GM12878 (cell line): Measurements from ENCODE around the gene EIF5. TPM values are rescaled to one million over a fixed set of nuclear protein-coding genes. Genes with fewer than 3 reads are reported as not detected.

Experiments used
- ATAC-seq: fragments of 200-7000 bp; cut with Tn5 transposase; 3 replicates; pipeline ENCODE4 v1.9.1; 2020; ENCODE audit warnings: mild to moderate bottlenecking, moderate library complexity
- BruUV-seq: library from RNA; stranded (reverse); fragments of 400-500 nt; replicated peaks from 2 replicates; lab custom pipeline; 2021; lab: Mats Ljungman, UMichigan
- CTCF ChIA-PET: fragments of 300-600 bp; sonication (Branson Sonifier 250); formaldehyde crosslinking; extraction: SDS; loops from one replicate; lab custom pipeline; 2021; ENCODE audit warnings: inconsistent platforms; lab: Yijun Ruan, JAX
- POLR2A ChIA-PET: fragments of 350-600 bp; formaldehyde crosslinking; extraction: SDS; loops from one replicate; lab custom pipeline; 2021; ENCODE audit warnings: inconsistent platforms; lab: Charles Lee
- RAD21 ChIA-PET: fragments of 300-600 bp; sonication (Branson Sonifier 250); formaldehyde crosslinking; loops from one replicate; lab custom pipeline; 2023; ENCODE audit warnings: antibody characterized with exemption; ENCODE audit not compliant: unreplicated experiment; lab: Charles Lee
- SMC1A ChIA-PET: fragments of 300-600 bp; sonication (Branson Sonifier 250); formaldehyde crosslinking; loops from one replicate; lab custom pipeline; 2023; ENCODE audit not compliant: unreplicated experiment, uncharacterized antibody; lab: Charles Lee
- DNase-seq: peaks from one replicate; pipeline ENCODE4 v3.0.0-alpha.2; 2011; ENCODE audit warnings: low read depth, low spot score
- FAIRE-seq: peaks from 3 replicates; lab custom pipeline; 2011; peaks lifted over from hg19 to GRCh38; lab: Jason Lieb, UNC
- H2AFZ ChIP-seq: 2 replicates; pipeline ENCODE4 v1.6.0; 2011; ENCODE audit warnings: low read depth, low read length, control low read depth; ENCODE audit not compliant: control insufficient read depth
- H3K27ac ChIP-seq: 2 replicates; pipeline ENCODE4 v1.5.1; 2011; ENCODE audit warnings: control low read depth; ENCODE audit not compliant: control insufficient read depth, insufficient read depth
- H3K27me3 ChIP-seq, 2 experiments: replicated peaks in 1 of 2; 2 replicates each; pipeline versions ENCODE4 v1.6.0 to v1.6.1; 2011; ENCODE audit warnings: low read length in 1 of 2; ENCODE audit not compliant: control insufficient read depth in 2 of 2, insufficient read depth in 2 of 2
- H3K36me3 ChIP-seq, 2 experiments: 2 replicates each; pipeline ENCODE4 v1.5.1; 2011; ENCODE audit warnings: low read length in 1 of 2; ENCODE audit not compliant: control insufficient read depth in 2 of 2, insufficient read depth in 2 of 2
- H3K4me1 ChIP-seq: 2 replicates; pipeline ENCODE4 v1.6.1; 2011; ENCODE audit warnings: mild to moderate bottlenecking, low read length, moderate library complexity, mixed read lengths; ENCODE audit not compliant: control insufficient read depth, insufficient read depth
- H3K4me2 ChIP-seq: 2 replicates; pipeline ENCODE4 v1.6.0; 2011; ENCODE audit warnings: control low read depth; ENCODE audit not compliant: control insufficient read depth, insufficient read depth
- H3K4me3 ChIP-seq: fragments of 200-600 bp; sonication (generic); 2 replicates; pipeline ENCODE4 v1.5.1; 2016
- H3K79me2 ChIP-seq: 2 replicates; pipeline ENCODE4 v1.6.0; 2011; ENCODE audit warnings: low read length; ENCODE audit not compliant: control insufficient read depth, insufficient read depth
- H3K9ac ChIP-seq: 2 replicates; pipeline ENCODE4 v1.8.0; 2011; ENCODE audit warnings: low read length, control low read depth, mixed read lengths; ENCODE audit not compliant: control insufficient read depth, insufficient read depth
- H3K9me3 ChIP-seq: replicated peaks from 3 replicates; pipeline ENCODE4 v1.5.1; 2011; ENCODE audit warnings: mild to moderate bottlenecking, low read length; ENCODE audit not compliant: control insufficient read depth, insufficient read depth
- H4K20me1 ChIP-seq: 2 replicates; pipeline ENCODE4 v1.6.0; 2011; ENCODE audit not compliant: control insufficient read depth, insufficient read depth
- ATF2 ChIP-seq: IDR thresholded peaks from 2 replicates; pipeline ENCODE4 v1.6.1; 2012; ENCODE audit warnings: low read length, inconsistent platforms
- KLF5 ChIP-seq: fragments of 450-650 bp; IDR thresholded peaks from 2 replicates; pipeline ENCODE4 v1.6.1; 2014; ENCODE audit warnings: mild to moderate bottlenecking; ENCODE audit not compliant: partially characterized antibody
- MEF2B ChIP-seq: fragments of 450-650 bp; IDR thresholded peaks from 2 replicates; pipeline ENCODE4 v1.6.1; 2018; ENCODE audit warnings: mild to moderate bottlenecking, moderate library complexity; ENCODE audit not compliant: partially characterized antibody, poor library complexity, severe bottlenecking
- MTA2 ChIP-seq: fragments of 450-650 bp; IDR thresholded peaks from 2 replicates; pipeline ENCODE4 v1.6.1; 2016; ENCODE audit warnings: low read depth, mild to moderate bottlenecking, moderate library complexity
- MYC ChIP-seq: IDR thresholded peaks from 2 replicates; pipeline ENCODE4 v1.6.1; 2011; ENCODE audit warnings: mild to moderate bottlenecking, low read length, moderate library complexity, inconsistent platforms; ENCODE audit not compliant: insufficient read depth, insufficient replicate concordance, insufficient read length, severe bottlenecking
- NBN ChIP-seq: fragments of 450-650 bp; IDR thresholded peaks from 2 replicates; pipeline ENCODE4 v1.6.1; 2016
- POLR2AphosphoS5 ChIP-seq: IDR thresholded peaks from 2 replicates; pipeline ENCODE4 v1.6.1; 2011; ENCODE audit warnings: mild to moderate bottlenecking, low read length, inconsistent platforms
- RFX5 ChIP-seq: IDR thresholded peaks from 2 replicates; pipeline ENCODE4 v1.6.1; 2011; ENCODE audit warnings: low read depth, low read length, improper control_type of control experiment
- SPI1 ChIP-seq: IDR thresholded peaks from 2 replicates; pipeline ENCODE4 v1.6.1; 2011; ENCODE audit warnings: low read depth, mild to moderate bottlenecking, low read length, moderate library complexity, borderline replicate concordance; ENCODE audit not compliant: insufficient read depth
- ZZZ3 ChIP-seq: IDR thresholded peaks from 2 replicates; pipeline ENCODE4 v1.6.1; 2011; ENCODE audit warnings: low read depth; ENCODE audit not compliant: control insufficient read depth, insufficient read length
- WGBS: methylation state at CpG from one replicate; pipeline ENCODE4 v1.1.6; 2016; ENCODE audit warnings: low lambda C conversion rate; ENCODE audit not compliant: insufficient replicate concordance, insufficient coverage; ENCODE audit errors: missing lambda C conversion rate; 5-methylcytosine and 5-hydroxymethylcytosine counted together
- in situ Hi-C: fragments of 300-500 bp; cut with MboI; formaldehyde crosslinking; loops from 9 replicates; pipeline ENCODE4 v1.14.3; 2018; ENCODE audit warnings: mixed read lengths
- intact Hi-C: fragments of 100-400 bp; cut with micrococcal nuclease; formaldehyde crosslinking; loops from one replicate; pipeline ENCODE4 v1.14.2; 2022; ENCODE audit not compliant: unreplicated experiment
- polyA plus RNA-seq, 11 experiments: library from polyadenylated mRNA; depleted of rRNA in 4 of 11; unstranded in 6 of 11; stranded (reverse) in 5 of 11; fragments of >200 nt; fragmentation: Nextera tagmentation in 4 of 11; fragmentation: Illumina TruSeq in 1 of 11; extraction: Ambion mirVana in 4 of 11; extraction: Trizol in 1 of 11; gene quantifications; 1 replicate in 1 of 11; 2 replicates in 10 of 11; pipeline versions ENCODE4 v1.2.1 to v1.2.3, GENCODE V29; 2011 to 2016; ENCODE audit warnings: inconsistent platforms in 2 of 11, missing spikeins in 2 of 11, low read depth in 1 of 11
- total RNA-seq, 4 experiments: library from RNA; depleted of rRNA in 3 of 4; stranded (reverse); fragments of >200 nt in 3 of 4; fragmentation: Illumina TruSeq in 1 of 4; extraction: Trizol in 1 of 4; gene quantifications; 2 replicates each; pipeline versions ENCODE4 v1.2.1 to v1.2.3, GENCODE V29; 2013 to 2021
- TF ChIP-seq, protein P1 (sequence below): IDR thresholded peaks from 2 replicates; pipeline ENCODE4 v1.6.1; 2012; ENCODE audit warnings: mild to moderate bottlenecking, low read depth, low read length

The EIF5 gene
- total and polyA plus RNA-seq, 10 of the 15 experiments (the other 5 are each of a cell fraction or from before 2014, with no cell fraction given): 51.2 to 360 (median 115) TPM

- H3K27ac ChIP-seq: no peak overlapping the region
- intact Hi-C loops: no loop called here
- no peak overlapping the region for H2AFZ ChIP-seq
- ChIA-PET SMC1A (no interaction called here), POLR2A (no interaction called here), CTCF (interaction anchor here (1.8 kb wide), 1 partner anchor 210 kb away, joined by 4 read pairs; no protein-coding TSS in a partner anchor)
- no TSS peak for BruUV-seq
- peaks cover 18% of the 10 kb centered on the region for H3K4me1 ChIP-seq
- no peak overlapping the region for H3K4me3 ChIP-seq
- no peak overlapping the region for H3K4me2 ChIP-seq
- 63% methylated on average over 14 of the region's 14 CpGs for whole genome bisulfite sequencing
- H3K9ac ChIP-seq: no peak overlapping the region
- no peaks in the 10 kb centered on the region for H3K36me3 ChIP-seq
- no peak for FAIRE-seq
- no peaks in the 10 kb centered on the region for H3K9me3 ChIP-seq
- H3K27me3 ChIP-seq: peaks cover 0 to 1% of the 10 kb centered on the region in 2 experiments; a peak in 2 of 4 replicates
- no peaks in the 10 kb centered on the region for H3K79me2 ChIP-seq
- in situ Hi-C loops: no loop called here
- no peak for TF ChIP-seq MEF2B
- no peak for TF ChIP-seq MYC
- TF ChIP-seq, protein P1, sequence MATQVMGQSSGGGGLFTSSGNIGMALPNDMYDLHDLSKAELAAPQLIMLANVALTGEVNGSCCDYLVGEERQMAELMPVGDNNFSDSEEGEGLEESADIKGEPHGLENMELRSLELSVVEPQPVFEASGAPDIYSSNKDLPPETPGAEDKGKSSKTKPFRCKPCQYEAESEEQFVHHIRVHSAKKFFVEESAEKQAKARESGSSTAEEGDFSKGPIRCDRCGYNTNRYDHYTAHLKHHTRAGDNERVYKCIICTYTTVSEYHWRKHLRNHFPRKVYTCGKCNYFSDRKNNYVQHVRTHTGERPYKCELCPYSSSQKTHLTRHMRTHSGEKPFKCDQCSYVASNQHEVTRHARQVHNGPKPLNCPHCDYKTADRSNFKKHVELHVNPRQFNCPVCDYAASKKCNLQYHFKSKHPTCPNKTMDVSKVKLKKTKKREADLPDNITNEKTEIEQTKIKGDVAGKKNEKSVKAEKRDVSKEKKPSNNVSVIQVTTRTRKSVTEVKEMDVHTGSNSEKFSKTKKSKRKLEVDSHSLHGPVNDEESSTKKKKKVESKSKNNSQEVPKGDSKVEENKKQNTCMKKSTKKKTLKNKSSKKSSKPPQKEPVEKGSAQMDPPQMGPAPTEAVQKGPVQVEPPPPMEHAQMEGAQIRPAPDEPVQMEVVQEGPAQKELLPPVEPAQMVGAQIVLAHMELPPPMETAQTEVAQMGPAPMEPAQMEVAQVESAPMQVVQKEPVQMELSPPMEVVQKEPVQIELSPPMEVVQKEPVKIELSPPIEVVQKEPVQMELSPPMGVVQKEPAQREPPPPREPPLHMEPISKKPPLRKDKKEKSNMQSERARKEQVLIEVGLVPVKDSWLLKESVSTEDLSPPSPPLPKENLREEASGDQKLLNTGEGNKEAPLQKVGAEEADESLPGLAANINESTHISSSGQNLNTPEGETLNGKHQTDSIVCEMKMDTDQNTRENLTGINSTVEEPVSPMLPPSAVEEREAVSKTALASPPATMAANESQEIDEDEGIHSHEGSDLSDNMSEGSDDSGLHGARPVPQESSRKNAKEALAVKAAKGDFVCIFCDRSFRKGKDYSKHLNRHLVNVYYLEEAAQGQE: no peak
- TF ChIP-seq ZZZ3: no peak
- TF ChIP-seq MTA2: no peak
- TF ChIP-seq ATF2: no peak
- no peak for TF ChIP-seq NBN
- no peak for TF ChIP-seq KLF5
- no peak for TF ChIP-seq RFX5
- TF ChIP-seq POLR2AphosphoS5: no peak
- TF ChIP-seq SPI1: no peak
- TF ChIP-seq, all 136 proteins: peak for 0
- no peak for DNase-seq
- no peak for ATAC-seq
- no peaks in the 10 kb centered on the region for H4K20me1 ChIP-seq
- RAD21 ChIA-PET: no interaction called here
Observed at GRCh38 chr14:103315351-103315911, 18.6 kb upstream of the EIF5 start.
